Activated T-helper 9 cell treated with anti-CD3 and anti-CD28 coated beads, Interleukin-2, amount 50 U/mL, for 16 hours (primary cell): ENCODE data around the gene NEUROG1.

Experiments
- DNase-seq: peaks from one replicate; pipeline ENCODE4 v3.0.0-alpha.2; 2020; ENCODE audit warnings: low read depth

The NEUROG1 gene

DNA sequence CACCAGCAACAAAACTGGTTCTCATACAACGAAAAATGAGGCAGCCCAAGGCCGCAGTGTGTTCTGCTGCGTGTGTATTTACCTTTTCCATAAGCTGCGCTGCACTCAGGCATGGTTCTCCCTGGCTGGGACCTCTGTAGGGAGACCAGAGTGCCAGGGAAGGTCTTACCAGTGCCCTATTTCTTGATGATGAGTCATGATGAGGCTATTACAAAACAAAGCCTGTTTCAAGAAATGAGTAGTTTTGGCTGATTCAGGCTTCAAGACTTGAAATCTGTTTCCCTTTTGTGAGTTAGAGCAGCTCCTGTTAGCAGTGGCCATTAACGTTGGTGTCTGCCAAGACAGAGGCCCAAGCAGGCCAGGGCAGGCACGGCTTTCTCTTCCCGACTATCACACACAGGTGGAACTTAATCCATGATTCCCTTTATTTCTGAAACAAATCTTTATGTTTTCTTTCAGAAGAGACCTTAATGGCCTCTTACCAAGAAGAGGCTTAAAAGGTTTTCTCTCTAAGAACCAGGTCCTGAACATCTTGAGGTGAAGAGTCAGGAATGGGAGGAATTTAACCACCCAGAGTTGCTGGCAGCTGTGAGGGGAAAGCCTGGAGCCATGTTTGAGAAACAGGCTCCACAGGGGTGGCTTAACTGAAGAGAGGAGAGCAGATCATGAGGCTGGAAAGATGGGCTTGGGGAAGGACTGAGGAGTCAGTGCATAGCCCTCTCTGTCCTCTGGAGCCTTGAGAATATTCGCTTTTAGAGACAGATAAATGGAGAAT is 42.2 kb downstream of the NEUROG1 start:
- no peak for DNase-seq

DNA sequence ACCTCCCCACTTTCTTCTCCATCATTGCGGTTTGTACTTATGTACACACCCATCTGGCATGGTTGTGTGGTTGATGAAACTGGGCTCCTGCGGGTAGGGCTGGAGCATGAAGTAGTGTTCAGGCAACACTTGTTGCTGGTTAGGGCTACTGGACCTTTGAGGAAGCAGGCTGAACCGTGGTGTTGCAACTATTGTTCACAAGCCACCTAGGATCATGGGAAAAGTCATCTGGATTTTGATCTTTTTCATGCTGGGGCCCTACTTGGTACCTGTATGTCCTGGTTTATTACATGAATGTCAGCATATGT is 43.5 kb downstream of the NEUROG1 start:
- DNase-seq, result no peak

DNA sequence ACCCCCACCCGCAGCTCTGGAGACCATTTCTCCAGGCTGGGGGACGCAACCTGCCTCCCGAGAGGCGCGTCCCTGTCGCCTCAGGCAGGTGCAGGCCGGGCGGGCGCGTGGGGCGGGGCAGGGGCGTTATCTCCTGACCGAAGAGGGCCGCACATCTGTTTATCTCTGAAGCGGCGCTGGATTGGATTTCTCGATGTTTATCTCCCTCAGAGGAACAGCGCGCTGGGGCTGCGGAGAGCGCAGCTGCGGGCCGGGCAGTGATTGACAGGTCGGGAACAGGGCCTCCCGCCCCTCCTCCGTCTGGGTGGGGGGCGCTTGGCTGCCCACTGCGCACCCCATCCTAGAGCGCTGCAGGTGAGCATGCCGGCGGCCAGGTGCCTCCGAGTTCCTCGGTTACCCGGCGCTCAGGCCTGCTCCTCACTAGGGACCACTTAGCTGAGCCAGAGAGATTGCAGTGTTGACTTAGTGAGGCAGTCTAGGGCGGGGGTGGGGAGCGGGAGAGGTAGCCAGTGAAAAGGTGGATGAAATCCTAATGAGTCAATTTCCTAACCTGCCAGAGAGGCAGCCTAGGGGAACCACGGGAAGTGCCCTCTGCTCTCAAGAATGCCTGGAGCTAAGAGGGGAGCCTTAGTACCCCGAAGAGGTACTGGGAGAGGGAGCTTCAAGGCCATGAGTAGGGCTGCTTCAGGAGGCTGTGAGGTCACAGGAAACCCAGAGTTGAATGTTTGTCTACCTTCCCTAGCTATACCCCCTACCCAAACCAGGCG is 44.0 kb downstream of the NEUROG1 start:
- DNase-seq, result no peak

GRCh38 chr5:135491038-135491551 is 44.7 kb downstream of the NEUROG1 start:
- DNase-seq, result no peak

- DNase-seq, result no peak
Observed at GRCh38 chr5:135490245-135491037, 45.3 kb downstream of the NEUROG1 start.

GRCh38 chr5:135489466-135490244 is 46.1 kb downstream of the NEUROG1 start:
- DNase-seq, result no peak

GRCh38 chr5:135488727-135489465 is 46.9 kb downstream of the NEUROG1 start:
- DNase-seq, result no peak

- no peak for DNase-seq
Observed at GRCh38 chr5:135487839-135488514, 47.8 kb downstream of the NEUROG1 start.

GRCh38 chr5:135487037-135487395 is 48.7 kb downstream of the NEUROG1 start:
- DNase-seq, result no peak

GRCh38 chr5:135486131-135487036 is 49.4 kb downstream of the NEUROG1 start:
- no peak for DNase-seq

- DNase-seq, result no peak
Observed at GRCh38 chr5:135484674-135485086, 51.1 kb downstream of the NEUROG1 start.
